Measurements from ENCODE around the gene CNTNAP2.

DNA sequence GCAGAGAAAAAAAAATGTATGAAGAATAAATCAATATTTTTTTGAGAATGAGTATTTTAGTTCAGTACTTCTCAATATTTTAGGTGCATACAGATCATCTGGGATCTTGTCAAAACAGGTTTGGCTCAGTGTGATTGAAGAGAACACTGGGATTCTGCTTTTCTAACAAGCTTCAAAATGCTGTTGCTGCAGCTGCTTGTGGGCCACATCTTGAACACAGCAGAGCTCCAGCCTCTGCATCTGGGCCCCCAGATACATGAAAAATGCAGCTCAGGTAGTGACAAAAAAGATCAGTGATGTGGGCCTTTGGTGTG, 1296.9 kb downstream of the CNTNAP2 start:
- no peak for TF ChIP-seq POLR2A (IDR thresholded peaks at IDR 0.05)
- TF ChIP-seq, protein P1, sequence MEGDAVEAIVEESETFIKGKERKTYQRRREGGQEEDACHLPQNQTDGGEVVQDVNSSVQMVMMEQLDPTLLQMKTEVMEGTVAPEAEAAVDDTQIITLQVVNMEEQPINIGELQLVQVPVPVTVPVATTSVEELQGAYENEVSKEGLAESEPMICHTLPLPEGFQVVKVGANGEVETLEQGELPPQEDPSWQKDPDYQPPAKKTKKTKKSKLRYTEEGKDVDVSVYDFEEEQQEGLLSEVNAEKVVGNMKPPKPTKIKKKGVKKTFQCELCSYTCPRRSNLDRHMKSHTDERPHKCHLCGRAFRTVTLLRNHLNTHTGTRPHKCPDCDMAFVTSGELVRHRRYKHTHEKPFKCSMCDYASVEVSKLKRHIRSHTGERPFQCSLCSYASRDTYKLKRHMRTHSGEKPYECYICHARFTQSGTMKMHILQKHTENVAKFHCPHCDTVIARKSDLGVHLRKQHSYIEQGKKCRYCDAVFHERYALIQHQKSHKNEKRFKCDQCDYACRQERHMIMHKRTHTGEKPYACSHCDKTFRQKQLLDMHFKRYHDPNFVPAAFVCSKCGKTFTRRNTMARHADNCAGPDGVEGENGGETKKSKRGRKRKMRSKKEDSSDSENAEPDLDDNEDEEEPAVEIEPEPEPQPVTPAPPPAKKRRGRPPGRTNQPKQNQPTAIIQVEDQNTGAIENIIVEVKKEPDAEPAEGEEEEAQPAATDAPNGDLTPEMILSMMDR (IDR thresholded peaks at IDR 0.05) = no peak
